Measurements from ENCODE around the gene TFEB.

TFEB gene

DNA sequence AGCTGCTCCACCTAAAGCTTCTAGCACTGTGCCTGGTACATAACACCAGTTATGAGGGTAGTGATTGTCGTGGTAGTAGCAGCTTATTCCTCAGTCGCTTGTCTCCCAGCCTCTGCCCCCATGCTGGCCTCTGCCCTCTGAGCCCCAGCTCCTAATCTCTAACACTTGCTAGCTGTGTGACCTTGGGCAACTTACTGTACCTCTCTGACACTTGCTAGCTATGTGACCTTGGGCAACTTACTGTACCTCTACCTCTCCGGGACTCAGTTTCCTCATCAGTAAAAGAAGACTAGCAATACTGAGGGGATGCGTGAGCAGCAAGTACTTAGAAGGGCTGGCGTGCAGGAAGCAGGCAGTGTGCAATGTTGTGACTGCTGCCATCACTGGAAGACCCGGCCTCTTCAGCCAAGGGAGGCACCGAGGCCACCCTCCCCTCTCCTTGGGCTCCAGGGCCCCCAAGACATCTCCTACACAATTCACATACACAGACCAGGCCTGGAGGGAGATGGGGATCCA lies 87.3 kb downstream of the TFEB start:
- DNase-seq = no peak

DNA sequence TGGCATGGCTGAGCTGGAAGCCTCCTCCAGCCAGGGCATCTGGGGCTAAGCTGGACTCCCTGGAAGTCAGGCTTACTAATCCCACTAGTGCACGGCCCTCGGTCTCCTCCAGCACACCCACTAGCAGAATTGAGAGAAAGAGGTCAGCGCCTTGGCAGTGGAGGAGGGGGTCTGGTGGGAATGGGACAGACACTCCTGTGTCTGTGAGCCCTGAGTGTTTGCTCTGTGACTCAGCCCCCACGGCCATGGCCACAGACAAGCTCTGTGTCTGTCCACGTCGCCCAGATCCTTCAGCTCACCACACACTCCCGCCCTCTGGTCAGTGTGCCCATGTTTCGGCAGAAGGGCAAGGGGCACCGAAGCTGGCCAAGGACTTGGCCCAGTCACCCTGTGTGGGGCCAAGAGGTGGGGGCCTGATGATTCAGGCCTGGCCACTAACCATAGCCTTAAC lies 88.3 kb downstream of the TFEB start:
- DNase-seq = no peak

DNA sequence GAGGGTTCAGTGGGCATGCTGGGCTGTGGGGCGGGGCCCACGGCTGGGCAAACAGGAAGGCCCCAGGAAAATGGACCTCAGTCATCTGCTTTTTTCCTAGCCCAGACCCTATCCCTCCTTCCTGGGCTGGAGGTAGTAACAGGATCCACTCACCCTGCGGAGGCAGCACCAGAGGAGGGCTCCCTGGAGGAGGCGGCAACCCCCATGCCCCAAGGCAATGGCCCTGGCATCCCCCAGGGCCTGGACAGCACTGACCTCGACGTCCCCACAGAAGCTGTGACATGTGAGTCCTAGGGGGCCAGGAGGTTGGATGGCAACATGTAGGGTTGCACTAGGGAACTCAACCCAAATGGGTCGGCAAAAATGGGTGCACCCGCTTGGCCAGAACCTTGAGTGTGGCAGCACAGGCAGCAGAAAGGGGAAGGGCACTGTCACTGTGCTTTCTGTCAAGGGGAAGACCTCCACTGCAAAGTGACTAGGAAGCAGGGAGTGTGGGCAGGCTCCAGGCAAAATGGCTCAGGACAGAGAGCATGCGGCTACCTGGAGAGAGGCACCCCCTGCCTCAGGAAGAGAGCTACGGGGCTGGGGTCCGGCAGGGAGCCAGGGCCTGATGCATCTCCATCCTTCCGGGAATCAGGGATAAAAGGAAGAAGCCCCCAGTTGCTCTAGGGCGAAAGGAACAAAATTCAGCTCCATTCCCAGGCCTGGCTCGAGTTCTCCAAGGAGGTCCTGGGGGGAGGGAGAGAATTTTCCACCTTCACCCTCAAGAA lies 89.2 kb downstream of the TFEB start:
- no peak for DNase-seq

DNA sequence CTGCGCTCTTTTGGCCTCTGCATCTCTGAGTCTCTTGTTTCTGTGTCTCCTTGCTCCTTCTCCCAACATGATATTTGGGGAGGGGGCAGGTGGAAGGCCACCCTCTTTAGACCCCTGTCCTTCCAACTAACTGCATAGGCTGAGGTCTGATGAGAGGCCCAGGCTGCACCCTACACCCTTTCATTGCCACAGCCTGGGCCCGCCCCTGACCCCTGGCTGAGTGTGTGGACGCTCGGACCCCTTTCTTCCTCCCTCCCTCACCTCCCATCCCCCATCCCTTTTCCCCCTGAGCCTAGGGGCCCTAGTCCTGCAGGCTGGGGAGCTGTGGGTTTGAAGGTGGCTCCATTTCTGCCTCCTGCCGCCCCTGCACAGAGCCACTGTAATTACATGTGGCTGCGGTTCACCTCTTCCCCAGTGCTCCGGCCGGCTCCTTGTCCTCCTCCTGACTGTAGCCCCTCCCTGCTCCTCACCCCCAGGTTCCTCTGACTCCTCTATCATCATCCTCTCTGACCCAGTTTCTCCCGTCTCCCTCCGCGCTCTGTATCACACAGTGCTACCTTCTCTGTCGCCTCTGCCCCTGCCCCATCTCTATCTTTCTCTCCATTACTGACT lies 90.3 kb downstream of the TFEB start:
- no peak for DNase-seq

- no peak for DNase-seq
These were observed 91.0 kb downstream of the TFEB start for GRCh38 chr6:41644297-41644879.

DNA sequence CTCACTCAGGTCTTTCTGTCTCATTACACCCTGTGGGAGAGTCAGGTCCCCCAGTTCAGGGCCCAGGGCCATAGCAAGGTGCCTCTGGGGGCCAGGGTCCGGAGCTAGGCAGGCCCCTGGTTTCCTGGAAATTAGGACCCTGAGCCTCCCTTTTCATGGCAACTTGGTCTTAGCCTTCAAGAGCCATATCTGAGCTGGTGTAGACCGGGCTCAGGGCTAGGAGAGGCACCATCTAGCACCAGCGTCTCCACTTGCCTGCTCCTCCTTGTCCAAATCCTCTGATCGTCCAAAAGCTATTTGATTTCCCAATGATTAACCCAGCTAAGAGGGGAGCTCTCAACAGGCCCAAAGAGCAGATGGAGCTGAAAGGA lies 91.5 kb downstream of the TFEB start:
- DNase-seq = no peak

DNA sequence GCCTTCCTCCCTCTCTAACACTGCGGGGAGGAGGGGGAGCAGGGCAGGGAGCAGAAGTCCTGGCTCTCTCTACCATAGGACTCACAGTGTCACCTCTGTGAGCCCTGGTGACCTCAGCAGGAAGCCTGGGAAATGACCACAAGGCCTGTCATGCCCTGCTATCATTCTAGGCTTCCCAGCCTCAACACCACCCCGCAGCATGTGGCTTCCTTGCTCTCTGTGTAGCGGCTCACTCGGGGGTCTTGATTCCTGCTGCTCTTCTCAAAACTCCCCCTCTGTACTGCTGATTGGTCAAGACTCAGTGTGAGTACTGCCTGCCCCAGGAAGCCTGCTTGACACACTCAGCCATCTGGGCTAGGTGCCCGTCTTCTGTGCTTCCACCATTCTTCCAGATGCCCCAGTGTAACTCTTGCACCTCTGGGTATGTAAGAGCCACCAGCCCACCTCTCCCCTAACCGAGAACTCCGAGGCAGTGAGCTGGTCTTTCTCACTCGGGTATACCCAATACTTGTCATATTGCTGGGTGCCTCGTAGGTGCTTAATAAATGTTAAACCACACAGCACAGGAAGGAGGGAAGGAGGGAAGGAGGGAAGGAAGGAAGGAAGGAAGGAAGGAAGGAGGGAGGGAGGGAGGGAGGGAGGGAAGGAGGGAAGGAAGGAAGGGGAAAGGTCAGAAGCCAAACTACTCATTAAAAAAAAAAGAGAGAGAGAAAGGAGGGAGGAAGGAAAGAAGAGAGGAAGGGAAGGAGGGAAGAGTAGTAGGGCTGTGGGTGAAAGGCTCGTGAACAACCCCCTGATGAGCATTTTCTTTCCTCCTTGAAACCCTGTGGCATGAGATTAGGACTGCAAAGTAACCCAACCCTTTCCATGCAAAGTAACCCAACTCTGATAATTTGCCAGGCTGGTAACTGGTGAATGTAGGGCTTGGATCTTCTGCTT lies 92.2 kb downstream of the TFEB start:
- no peak for DNase-seq

- no peak for DNase-seq
These were observed 93.1 kb downstream of the TFEB start for GRCh38 chr6:41642090-41642959.

GRCh38 chr6:41641352-41641925 lies 94.0 kb downstream of the TFEB start:
- no peak for DNase-seq

DNA sequence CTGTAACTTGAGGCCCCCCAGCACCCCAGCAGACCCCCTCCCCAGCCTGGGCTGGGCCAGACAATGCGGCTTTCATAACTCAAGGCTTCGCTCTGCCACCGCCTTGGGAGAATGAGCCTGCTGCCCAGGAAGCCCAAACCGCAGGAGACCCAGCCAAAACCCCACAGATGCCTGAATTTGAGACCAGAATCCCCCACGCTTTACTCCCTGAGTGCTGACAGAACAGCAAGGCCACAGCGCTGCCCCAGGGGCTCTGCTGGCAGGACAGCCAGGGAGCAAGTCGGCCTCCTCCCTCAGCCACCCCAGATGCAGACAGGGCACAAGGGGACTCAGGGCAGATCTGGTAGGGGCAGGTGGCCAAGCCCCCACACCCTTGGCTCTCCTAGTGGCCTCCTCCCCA lies 95.0 kb downstream of the TFEB start:
- DNase-seq = no peak

DNA sequence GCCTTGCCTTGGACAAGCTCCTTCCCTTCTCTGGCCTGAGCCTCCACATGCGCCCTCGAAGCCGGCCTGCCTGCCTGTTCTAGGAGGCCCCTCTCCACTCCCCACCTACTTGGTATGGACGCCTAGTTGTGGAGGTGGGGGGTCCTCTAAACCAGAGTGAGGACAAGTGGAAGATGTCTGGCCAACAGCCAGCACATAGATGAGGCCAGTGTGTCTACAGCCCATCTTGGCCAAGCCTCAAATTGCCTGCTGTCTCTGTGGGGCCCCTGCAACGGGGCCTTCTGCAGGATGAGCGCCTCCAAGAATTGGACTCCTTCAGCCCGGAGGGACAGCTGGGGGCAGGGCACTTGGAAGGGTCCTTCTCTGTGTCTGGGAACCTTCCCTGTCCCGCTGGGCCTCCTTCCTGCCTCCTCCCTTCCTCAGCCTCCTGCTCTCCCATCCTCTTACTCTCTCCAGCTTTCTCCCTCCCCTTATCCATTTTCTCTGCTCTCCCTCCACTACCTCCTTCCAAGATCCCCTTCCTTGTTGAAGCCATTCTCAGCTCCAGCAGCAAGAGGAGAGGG lies 95.5 kb downstream of the TFEB start:
- no peak for DNase-seq

- DNase-seq = no peak
These were observed 96.2 kb downstream of the TFEB start for GRCh38 chr6:41638935-41639808.

- no peak for DNase-seq
These were observed 97.1 kb downstream of the TFEB start, which contains the start of gene MDFI for GRCh38 chr6:41638002-41638934. MDFI (plus strand) TSS chr6:41638468; CDS start chr6:41638750, 282 bp downstream.

DNA sequence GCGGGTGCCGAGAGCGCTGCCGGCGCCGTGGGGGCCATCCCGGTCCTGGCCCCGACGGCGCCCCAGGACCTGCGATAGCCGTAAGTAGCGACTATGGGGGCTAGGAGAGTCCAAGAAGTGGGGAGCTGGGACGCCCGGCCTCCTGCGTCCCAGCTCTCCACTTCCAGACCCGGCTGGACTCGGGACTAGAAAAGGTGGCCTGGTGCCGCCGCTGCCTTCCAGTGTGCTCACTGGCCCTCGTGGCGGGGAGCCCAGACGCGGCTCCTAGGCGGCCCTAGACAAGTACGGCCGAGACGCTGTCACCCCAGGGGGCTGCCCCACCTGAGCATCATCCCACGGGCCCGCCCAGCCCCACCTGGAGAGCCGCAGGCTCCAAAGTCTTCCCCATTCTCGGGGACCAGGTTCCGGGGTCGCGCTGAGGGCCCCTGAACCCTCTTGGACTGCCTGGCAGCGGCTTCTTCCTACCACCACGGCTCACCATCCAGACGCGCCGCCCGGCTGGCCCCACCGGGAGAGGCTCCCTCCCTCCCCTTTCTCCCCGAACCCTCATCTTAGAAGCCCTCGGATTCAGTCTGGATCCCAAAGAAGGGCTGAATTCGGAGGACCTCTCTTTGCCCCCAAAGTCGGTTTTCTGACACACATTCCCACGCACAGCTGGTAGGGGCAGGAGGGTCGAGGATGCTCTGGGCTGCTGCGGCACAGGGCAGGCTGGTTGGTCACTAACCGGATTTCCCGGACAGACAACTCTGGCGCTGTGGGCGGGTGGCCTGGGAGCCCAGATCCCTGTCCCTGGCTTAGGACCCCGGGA lies 98.0 kb downstream of the TFEB start:
- DNase-seq = no peak

GRCh38 chr6:41636833-41637193 lies 98.6 kb downstream of the TFEB start:
- DNase-seq = no peak

DNA sequence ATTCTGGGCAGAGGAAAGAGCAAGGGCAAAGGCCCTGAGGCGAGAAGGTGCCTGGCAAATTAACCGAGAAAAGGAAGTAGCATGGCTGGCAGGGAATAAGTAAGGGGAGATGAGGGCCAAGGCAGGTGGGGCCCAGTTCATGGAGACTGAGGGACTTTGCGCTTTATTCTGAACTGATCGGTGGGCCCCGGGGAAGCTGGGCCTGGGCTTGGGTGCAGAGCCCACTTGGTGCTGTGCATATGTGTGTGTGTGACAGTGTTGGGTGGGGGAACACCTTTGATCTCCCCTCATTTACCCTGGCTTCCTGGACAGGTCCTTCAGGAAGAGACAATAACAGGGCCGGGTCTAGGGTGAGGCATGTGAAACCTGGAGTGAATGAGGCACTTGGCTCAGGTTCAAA lies 100.0 kb downstream of the TFEB start:
- no peak for DNase-seq

DNA sequence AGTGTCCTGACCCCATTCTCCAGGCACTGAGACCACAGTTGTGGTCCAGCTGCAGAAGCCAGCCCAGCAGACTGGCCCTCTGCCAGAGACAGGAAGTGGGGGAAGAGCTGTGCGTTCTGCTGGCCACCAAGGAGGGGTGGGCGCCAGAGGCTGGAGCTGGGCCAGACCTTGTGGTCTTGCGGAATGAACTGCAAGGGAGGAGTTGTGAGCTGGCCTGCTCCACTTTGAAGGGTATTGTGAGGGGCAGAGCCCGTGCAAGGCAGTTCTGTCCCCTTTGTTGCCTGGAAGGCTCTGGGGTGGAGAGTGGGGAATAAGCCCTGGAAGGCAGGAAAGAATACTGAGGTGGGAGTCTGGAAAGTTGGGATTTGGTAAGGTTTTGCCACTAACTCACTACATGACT lies 100.8 kb downstream of the TFEB start:
- DNase-seq = no peak
